Activated naive CD8-positive, alpha-beta T cell treated with anti-CD3 and anti-CD28 coated beads, Interleukin-2, amount 50 U/mL, for 24 hours (primary cell): ENCODE measurements around the gene GP1BB.

ENCODE experiments used
- ATAC-seq: fragments of 150-1000 bp; cut with Tn5 transposase; one replicate; pipeline ENCODE4 v1.10.0; 2021
- DNase-seq: peaks from one replicate; pipeline ENCODE4 v3.0.0; 2021
- H3K27ac Mint-ChIP-seq: one replicate; pipeline ENCODE4 v1.8.0; 2021; ENCODE audit warnings: mild to moderate bottlenecking, mixed read lengths
- H3K27me3 Mint-ChIP-seq: one replicate; pipeline ENCODE4 v1.8.0; 2021; ENCODE audit warnings: mixed read lengths
- H3K36me3 Mint-ChIP-seq: one replicate; pipeline ENCODE4 v1.8.0; 2021; ENCODE audit warnings: low read depth, mixed read lengths
- H3K4me1 Mint-ChIP-seq: one replicate; pipeline ENCODE4 v1.8.0; 2021; ENCODE audit warnings: mixed read lengths
- H3K4me3 Mint-ChIP-seq: one replicate; pipeline ENCODE4 v1.8.0; 2021; ENCODE audit warnings: mild to moderate bottlenecking, moderate library complexity, mixed read lengths
- H3K9me3 Mint-ChIP-seq: one replicate; pipeline ENCODE4 v1.8.0; 2021; ENCODE audit warnings: mixed read lengths

GP1BB gene

DNA sequence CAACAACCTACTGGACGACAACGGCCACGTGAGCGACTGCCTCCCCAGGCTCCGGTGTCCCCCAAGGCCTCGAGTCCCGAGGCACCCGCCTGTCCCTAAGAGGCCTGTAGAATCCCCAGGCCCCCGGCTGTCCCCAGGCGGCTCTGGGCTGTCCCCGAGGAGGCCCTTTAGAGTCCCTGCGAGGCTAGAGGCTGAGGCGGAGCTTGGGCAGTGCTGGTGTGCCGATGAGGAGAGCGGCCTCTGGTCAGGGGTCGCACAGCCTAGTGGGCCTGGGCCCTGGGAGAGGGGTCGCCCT lies 40.9 kb downstream of the GP1BB start:
- H3K9me3 Mint-ChIP-seq, result no peaks in the 10 kb centered on the region
- H3K4me3 Mint-ChIP-seq, result no peak overlapping the region
- H3K27ac Mint-ChIP-seq, result no peak overlapping the region
- peaks cover 67% of the 10 kb centered on the region for H3K27me3 Mint-ChIP-seq
- DNase-seq (no peak), ATAC-seq (no peak)
- H3K4me1 Mint-ChIP-seq, result peaks cover 22% of the 10 kb centered on the region
- peaks cover 2% of the 10 kb centered on the region for H3K36me3 Mint-ChIP-seq

DNA sequence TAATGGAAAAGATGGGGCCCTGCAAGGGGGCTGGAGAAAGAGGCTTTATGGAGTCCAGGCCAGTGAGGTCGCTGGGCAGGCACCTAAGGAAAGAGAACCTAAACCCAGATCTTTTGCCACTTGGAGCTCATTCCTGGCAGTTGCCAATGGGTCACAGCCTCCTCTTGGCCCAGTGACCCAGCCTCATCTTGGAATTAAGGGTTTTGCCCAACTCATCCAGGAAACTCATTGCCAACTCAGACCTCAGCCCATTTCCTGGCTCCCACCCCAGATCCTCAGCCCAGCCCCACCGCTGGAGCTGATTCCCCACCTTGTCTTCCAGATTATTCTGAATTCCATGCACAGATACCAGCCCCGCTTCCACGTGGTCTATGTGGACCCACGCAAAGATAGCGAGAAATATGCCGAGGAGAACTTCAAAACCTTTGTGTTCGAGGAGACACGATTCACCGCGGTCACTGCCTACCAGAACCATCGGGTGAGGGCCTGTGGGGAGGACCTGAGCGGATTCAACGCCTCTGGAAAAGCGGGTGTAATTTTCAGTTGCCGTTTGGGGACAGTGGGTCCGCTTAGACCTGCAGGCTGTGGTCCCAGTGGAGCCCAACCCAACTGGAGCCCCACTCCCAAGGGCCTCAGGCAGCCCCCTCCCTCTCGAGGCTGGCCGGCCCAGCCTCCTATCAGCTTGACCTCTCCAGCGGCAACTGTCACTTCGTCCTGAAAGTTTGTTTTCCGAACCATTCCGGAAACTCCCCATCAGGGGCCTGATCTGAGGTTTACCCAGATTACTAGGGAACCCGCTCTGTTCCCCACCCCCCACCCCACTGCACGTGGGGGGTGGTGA lies 41.5 kb downstream of the GP1BB start:
- no peaks in the 10 kb centered on the region for H3K9me3 Mint-ChIP-seq
- no peak for ATAC-seq

DNA sequence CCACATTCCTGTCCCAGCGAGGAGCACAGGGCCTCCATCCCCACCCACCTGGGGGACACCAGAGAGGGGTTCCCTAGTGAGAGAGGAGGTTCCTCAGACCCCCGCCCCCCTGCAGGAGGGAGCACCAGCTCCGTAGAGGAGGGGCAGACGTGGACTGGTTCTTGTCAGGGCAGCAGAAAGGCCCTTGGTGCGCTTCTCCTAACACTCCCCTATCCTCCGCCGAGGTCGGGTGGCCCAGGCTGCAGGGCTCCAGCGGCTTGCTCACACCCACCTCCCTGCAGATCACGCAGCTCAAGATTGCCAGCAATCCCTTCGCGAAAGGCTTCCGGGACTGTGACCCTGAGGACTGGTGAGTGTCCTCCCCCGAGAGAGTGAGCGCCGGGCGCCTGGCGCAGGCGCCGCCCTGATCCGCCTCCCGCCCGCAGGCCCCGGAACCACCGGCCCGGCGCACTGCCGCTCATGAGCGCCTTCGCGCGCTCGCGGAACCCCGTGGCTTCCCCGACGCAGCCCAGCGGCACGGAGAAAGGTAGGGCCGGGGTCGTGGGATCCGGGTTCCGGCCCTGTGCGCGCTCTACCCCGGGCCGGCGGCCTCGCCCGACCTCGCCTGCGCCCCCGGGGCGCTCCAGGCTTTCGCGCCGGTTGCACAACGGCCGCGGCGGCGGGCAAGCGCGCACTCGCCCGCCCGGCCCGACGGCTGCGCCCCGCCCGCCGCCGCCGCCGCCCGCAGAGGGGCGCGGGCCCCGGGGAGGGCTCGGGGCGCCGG lies 42.3 kb downstream of the GP1BB start:
- Mint-ChIP-seq H3K4me1 (peaks cover 11% of the 10 kb centered on the region), H3K36me3 (no peaks in the 10 kb centered on the region), H3K27me3 (peaks cover 70% of the 10 kb centered on the region), H3K27ac (no peak overlapping the region), H3K9me3 (no peaks in the 10 kb centered on the region), H3K4me3 (peak overlapping the region; percentile 26)
- DNase-seq (no peak), ATAC-seq (no peak)

More for the DNA sequence above, 41.5 kb downstream of the GP1BB start:
- Mint-ChIP-seq H3K36me3 (peaks cover 2% of the 10 kb centered on the region), H3K27ac (no peak overlapping the region), H3K27me3 (peaks cover 67% of the 10 kb centered on the region), H3K4me1 (peaks cover 16% of the 10 kb centered on the region), H3K4me3 (no peak overlapping the region)
- no peak for DNase-seq

DNA sequence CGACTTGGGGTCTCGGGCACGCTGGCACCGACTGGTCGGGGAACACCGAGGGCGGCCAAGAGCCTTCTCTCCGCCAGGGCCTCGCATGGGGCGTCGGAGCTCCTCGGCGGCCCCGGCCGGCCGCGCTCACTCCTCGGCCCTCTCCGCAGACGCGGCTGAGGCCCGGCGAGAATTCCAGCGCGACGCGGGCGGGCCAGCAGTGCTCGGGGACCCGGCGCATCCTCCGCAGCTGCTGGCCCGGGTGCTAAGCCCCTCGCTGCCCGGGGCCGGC lies 42.8 kb downstream of the GP1BB start:
- peaks cover 71% of the 10 kb centered on the region for H3K27me3 Mint-ChIP-seq
- H3K4me1 Mint-ChIP-seq, result peaks cover 11% of the 10 kb centered on the region
- H3K27ac Mint-ChIP-seq, result no peak overlapping the region
- no peak overlapping the region for H3K4me3 Mint-ChIP-seq
- DNase-seq (no peak), ATAC-seq (no peak)
- no peaks in the 10 kb centered on the region for H3K9me3 Mint-ChIP-seq
- no peaks in the 10 kb centered on the region for H3K36me3 Mint-ChIP-seq

DNA sequence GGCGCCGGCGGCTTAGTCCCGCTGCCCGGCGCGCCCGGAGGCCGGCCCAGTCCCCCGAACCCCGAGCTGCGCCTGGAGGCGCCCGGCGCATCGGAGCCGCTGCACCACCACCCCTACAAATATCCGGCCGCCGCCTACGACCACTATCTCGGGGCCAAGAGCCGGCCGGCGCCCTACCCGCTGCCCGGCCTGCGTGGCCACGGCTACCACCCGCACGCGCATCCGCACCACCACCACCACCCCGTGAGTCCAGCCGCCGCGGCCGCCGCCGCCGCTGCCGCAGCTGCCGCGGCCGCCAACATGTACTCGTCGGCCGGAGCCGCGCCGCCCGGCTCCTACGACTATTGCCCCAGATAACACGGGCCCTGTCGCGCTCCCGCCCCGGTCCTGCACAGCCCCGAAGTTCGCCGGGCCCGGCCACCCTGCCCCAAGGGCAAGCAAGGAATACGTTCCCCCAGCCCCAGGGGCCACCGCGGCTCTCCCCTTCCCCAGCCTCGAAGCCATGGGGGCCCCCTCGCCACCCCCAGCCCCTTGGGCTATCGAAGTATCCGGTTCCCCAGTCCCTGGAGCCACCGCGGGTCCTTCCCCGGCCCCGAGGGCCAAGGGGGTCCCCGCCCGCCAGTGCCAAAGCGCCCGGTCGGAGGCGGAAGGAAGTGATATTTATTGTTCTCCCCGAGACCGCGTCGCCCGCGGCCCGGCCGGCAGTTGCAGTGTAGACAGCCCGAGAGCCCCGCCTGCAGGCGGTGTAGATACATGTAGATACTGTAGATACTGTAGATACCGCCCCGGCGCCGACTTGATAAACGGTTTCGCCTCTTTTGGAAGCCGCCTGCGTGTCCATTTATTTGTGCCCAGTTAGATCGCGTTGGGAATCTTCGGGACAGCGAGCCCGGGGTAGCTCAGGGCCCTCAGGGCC lies 43.4 kb downstream of the GP1BB start:
- Mint-ChIP-seq H3K4me1 (peaks cover 8% of the 10 kb centered on the region), H3K36me3 (no peaks in the 10 kb centered on the region), H3K4me3 (peak overlapping the region; percentile 34), H3K27ac (no peak overlapping the region), H3K27me3 (peaks cover 71% of the 10 kb centered on the region), H3K9me3 (no peaks in the 10 kb centered on the region)
- ATAC-seq (peak; percentile 70), DNase-seq (peak; percentile 63)

DNA sequence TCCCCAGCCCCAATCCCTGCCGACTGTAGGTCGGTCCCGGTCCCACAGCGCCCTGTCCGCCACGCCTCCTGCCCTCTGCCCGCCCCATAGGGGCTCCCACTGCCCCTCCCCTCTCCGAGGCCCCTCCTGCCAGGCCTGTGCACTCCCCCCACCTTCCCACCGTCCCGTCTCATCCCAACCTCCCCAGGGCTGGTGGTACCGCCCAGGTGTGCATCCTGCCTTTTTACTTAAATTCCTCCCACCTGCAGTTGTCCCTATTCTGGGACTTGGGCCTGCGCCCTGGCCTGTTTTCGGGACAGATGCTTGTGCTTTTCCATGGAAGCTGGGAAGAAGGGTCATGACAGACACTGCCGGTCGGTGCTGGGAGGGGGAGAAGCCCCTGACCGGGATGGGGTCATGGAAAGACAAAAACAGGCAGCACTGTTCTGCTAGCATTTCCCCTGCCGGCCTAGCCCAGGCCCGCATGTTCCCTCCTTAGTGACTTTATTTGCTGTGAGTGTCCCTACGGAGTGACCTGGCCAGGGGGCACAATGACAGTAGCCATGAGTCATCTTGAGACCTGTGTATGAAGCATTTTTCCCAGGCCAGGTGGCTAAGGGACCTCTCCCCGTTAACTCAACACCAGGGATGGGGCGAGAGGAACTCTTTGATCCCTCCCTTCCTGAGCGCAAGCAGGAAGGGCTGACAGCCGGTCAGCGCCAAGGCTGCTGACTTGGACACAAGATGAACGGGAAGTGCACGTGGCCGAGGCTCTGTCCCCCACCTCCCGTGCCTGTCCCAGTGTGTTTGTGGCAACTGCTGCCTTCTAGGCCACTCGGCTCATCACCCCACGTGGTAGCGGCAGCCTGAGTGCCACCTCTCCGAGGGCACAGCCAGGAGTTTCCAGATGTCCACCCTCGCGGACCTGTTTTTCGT lies 44.3 kb downstream of the GP1BB start:
- ATAC-seq (no peak), DNase-seq (no peak)
- Mint-ChIP-seq H3K9me3 (no peaks in the 10 kb centered on the region), H3K27ac (no peak overlapping the region), H3K27me3 (peaks cover 72% of the 10 kb centered on the region), H3K4me3 (no peak overlapping the region), H3K36me3 (no peaks in the 10 kb centered on the region), H3K4me1 (peaks cover 8% of the 10 kb centered on the region)

DNA sequence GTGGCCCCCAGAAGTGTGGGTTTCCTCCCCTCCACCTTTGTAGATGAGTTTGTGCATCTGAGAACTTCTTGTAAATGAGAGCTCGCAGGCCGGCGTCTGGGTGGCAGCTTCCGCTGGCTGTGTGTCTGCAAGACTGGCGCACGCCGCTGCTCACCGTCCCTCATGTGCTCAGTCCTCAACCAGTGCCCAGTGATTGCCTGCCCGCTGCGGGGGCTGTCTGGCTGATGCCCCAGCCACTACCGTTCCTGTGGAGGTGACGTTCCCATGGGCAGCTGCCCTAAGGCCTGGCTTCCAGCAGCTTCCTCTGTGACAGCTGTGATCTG lies 46.0 kb downstream of the GP1BB start:
- no peaks in the 10 kb centered on the region for H3K9me3 Mint-ChIP-seq
- no peaks in the 10 kb centered on the region for H3K36me3 Mint-ChIP-seq
- no peak for DNase-seq
- H3K4me1 Mint-ChIP-seq, result peaks cover 10% of the 10 kb centered on the region
- peaks cover 72% of the 10 kb centered on the region for H3K27me3 Mint-ChIP-seq
- ATAC-seq, result no peak
- no peak overlapping the region for H3K27ac Mint-ChIP-seq
- no peak overlapping the region for H3K4me3 Mint-ChIP-seq

DNA sequence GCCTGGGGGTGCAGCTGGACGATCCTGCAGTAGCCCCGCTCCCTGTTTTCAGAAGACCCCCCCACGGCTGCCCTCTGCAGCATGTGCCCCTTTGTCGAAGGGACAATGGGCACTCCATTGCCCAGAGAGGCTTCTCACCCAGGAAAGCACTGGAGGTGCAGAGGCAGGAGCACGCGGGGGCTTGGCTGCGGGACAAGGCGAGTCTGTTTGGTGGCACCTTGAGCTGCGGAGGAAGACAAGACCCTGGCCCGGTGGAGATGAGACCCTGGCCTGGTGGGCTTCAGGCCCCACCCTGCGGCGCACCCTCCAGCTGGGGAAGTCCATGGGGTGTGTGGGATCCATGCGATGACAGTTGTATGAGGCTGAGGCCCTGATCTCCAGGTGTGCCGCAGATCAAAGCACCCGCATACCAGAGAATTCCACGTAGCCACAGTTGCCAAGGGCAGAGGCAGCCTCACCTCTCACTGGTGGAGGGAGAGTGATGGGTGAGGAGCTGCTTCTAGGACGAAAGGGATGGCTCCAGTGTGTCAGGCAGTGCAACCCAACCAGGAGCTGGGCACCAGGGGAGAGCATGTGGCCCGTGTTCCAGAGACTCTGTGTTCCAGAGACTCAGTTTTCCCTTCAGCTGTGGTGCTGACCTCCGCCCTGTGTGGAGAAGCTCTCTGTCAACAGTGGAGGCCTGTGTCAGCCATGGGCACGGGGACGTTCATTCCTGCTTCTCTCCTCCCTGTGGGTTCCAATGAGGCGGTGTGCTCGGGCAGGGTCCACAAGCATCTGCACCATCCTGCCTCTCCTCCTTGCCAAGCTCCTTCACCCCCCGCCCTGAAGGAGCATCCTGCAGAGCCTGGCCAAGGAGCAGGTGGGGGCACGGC lies 47.2 kb downstream of the GP1BB start:
- peaks cover 64% of the 10 kb centered on the region for H3K27me3 Mint-ChIP-seq
- no peaks in the 10 kb centered on the region for H3K36me3 Mint-ChIP-seq
- peaks cover 8% of the 10 kb centered on the region for H3K4me1 Mint-ChIP-seq
- H3K27ac Mint-ChIP-seq, result no peak overlapping the region
- no peak for DNase-seq
- ATAC-seq, result no peak
- H3K4me3 Mint-ChIP-seq, result no peak overlapping the region
- no peaks in the 10 kb centered on the region for H3K9me3 Mint-ChIP-seq

DNA sequence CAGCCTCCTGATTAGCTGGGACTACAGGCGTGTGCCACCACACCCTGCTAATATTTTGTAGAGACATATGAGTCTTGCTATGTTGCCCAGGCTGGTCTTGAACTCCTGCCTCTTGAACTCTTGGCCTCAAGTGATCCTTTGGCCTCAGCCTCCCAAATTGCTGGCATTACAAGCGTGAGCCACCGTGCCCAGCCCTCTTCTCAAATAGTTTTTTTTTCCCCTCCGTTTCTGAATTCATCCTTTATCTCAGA lies 49.0 kb downstream of the GP1BB start:
- Mint-ChIP-seq H3K9me3 (no peaks in the 10 kb centered on the region), H3K4me1 (peaks cover 11% of the 10 kb centered on the region), H3K4me3 (no peak overlapping the region), H3K36me3 (no peaks in the 10 kb centered on the region), H3K27me3 (peaks cover 62% of the 10 kb centered on the region), H3K27ac (no peak overlapping the region)
- DNase-seq, result no peak
- no peak for ATAC-seq

DNA sequence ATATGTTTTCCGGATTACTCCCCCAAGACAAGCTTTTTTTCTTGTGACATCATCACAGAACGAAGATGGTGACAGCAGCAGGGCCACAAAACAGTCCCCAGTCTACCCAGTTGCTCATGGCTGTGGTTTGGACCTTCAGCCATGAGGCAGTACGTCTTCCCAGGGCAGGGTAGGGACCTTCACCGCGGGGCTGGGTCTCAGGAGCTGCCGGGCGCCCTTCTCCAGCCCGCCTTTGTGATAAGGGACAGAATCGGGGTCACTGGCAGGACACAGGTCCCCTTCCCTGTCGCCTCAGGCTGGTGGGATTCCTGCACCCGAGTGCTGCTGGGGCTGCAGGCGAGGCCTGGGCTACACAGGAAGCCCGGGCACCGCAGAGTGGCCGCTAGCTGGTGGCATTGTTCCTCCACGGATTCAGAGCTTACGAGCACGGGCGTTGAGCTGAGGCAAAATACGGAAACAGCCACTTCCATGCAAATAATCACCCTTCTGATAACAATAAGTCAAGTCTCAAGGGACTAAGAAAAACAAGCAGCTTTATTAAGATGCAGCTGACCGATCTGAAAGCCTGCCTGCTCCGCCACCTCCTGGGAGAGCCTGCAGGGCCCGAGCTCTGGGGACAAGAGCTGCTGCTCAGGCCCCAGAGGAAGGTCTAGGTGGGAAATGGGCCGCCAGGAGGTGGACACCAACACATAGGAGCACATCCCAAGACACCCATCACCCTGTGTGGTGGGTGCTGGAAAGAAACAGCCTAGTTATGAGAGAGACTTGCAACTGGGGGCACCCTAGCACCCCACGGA lies 49.5 kb downstream of the GP1BB start:
- ATAC-seq (no peak), DNase-seq (no peak)
- H3K36me3 Mint-ChIP-seq, result no peaks in the 10 kb centered on the region
- H3K4me3 Mint-ChIP-seq, result no peak overlapping the region
- H3K9me3 Mint-ChIP-seq, result no peaks in the 10 kb centered on the region
- H3K27ac Mint-ChIP-seq, result no peak overlapping the region
- H3K4me1 Mint-ChIP-seq, result peaks cover 9% of the 10 kb centered on the region
- H3K27me3 Mint-ChIP-seq, result peaks cover 57% of the 10 kb centered on the region

DNA sequence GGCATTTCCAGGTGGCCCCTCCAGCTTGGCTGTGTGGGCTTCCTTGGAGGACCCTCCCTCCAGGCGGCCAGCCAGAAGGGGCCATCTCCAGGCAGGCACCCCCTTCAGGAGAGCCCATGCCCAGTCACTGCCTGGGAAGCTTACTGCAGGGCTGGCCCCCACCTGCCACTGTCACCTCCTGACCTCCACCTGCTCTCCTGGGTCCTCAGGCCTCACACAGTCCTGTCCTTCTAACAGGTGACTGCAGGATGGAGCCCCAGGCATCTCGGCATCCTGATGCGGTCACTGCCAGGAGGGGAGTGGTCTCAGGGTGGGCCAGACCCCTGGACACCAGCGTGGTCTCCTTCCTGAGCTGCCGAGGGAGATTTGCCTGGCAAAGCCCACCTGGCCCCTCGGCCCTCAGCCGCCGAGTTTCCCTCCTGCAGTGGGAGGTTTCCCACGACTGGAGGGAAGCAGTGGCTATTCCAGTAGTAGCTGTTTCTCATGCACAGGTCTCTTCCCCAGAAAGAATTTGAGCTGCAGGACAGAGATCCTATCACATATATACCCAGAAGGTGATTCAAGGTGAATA lies 50.2 kb downstream of the GP1BB start:
- Mint-ChIP-seq H3K36me3 (no peaks in the 10 kb centered on the region), H3K27ac (no peak overlapping the region), H3K4me1 (peaks cover 9% of the 10 kb centered on the region), H3K27me3 (peaks cover 50% of the 10 kb centered on the region), H3K4me3 (no peak overlapping the region), H3K9me3 (no peaks in the 10 kb centered on the region)
- DNase-seq (no peak), ATAC-seq (no peak)
